ENCODE measurements around the gene SLC46A1. TPM values are rescaled to one million over a fixed set of nuclear protein-coding genes. Genes with fewer than 3 reads are reported as not detected.

Gene SLC46A1
- total and polyA plus RNA-seq, 10 of the 15 experiments (the other 5 are each of a cell fraction or from before 2014, with no cell fraction given), result 1.7 to 6.9 (median 4.0) TPM

- TF ChIP-seq IKZF1 (conservative IDR thresholded peaks at IDR 0.05), result no peak
- TF ChIP-seq EGR1 (IDR thresholded peaks at IDR 0.05; ENCODE audit: borderline replicate concordance in 1 of 2, low read depth in 2 of 2, low read length in 2 of 2), result no peak
- no peaks in the 10 kb centered on the region for H3K27me3 ChIP-seq (replicated peaks in 1 of 2; ENCODE audit: control insufficient read depth in 2 of 2, insufficient read depth in 2 of 2, low read length in 1 of 2)
- H3K36me3 ChIP-seq (ENCODE audit: control insufficient read depth in 2 of 2, insufficient read depth in 2 of 2, low read length in 1 of 2), result no peaks in the 10 kb centered on the region
- no peak for ATAC-seq
- BruUV-seq (replicated peaks), result no TSS peak
- no peaks in the 10 kb centered on the region for H4K20me1 ChIP-seq (ENCODE audit: control insufficient read depth, insufficient read depth)
- H3K79me2 ChIP-seq (ENCODE audit: control insufficient read depth, insufficient read depth, low read length), result no peaks in the 10 kb centered on the region
- no peak for DNase-seq (ENCODE audit: low read depth, low spot score)
- no peak overlapping the region for H3K9ac ChIP-seq (ENCODE audit: control insufficient read depth, insufficient read depth, low read length)
- no peak for FAIRE-seq
- H3K4me1 ChIP-seq (ENCODE audit: control insufficient read depth, insufficient read depth, low read length), result no peaks in the 10 kb centered on the region
- no peak overlapping the region for H3K27ac ChIP-seq (ENCODE audit: control insufficient read depth, insufficient read depth)
- SMC1A ChIA-PET (ENCODE audit: uncharacterized antibody, unreplicated experiment), result no interaction called here
- in situ Hi-C loops (cut with MboI), result no loop called here
- no peak overlapping the region for H3K4me2 ChIP-seq (ENCODE audit: control insufficient read depth, insufficient read depth)
- intact Hi-C loops (cut with micrococcal nuclease; ENCODE audit: unreplicated experiment), result no loop called here
- POLR2A ChIA-PET, result no interaction called here
- RAD21 ChIA-PET (ENCODE audit: unreplicated experiment), result interaction anchor here (0.6 kb wide), 1 partner anchor 39 kb away, joined by 3 read pairs; no protein-coding TSS in a partner anchor
- H3K9me3 ChIP-seq (replicated peaks; ENCODE audit: control insufficient read depth, insufficient read depth, low read length), result no peaks in the 10 kb centered on the region
- no peak overlapping the region; the same call in 1 of the 2 replicates for H2AFZ ChIP-seq (ENCODE audit: control insufficient read depth, low read depth, low read length)
- CTCF ChIA-PET, result interaction anchor here (4.7 to 5.0 kb wide), 2 partner anchors 57 to 182 kb away, joined by 29 to 41 read pairs; partner anchors contain the start of gene POLDIP2
- WGBS (ENCODE audit: insufficient coverage, insufficient replicate concordance, low lambda C conversion rate, missing lambda C conversion rate), result 55% methylated on average over 7 of the region's 7 CpGs
- H3K4me3 ChIP-seq, result no peak overlapping the region
Measured at GRCh38 chr17:28413804-28414203, 7.8 kb upstream of the SLC46A1 start.

GRCh38 chr17:28412099-28412498, 6.1 kb upstream of the SLC46A1 start:
- no peak overlapping the region for H3K9ac ChIP-seq (ENCODE audit: control insufficient read depth, insufficient read depth, low read length)
- H3K79me2 ChIP-seq (ENCODE audit: control insufficient read depth, insufficient read depth, low read length), result no peaks in the 10 kb centered on the region
- WGBS (ENCODE audit: insufficient coverage, insufficient replicate concordance, low lambda C conversion rate, missing lambda C conversion rate), result 18% methylated on average over 3 of the region's 3 CpGs
- no peak; the same call in 1 of the 3 replicates for ATAC-seq
- in situ Hi-C loops (cut with MboI) (no loop called here), intact Hi-C loops (cut with micrococcal nuclease; ENCODE audit: unreplicated experiment) (no loop called here)
- ChIA-PET RAD21 (ENCODE audit: unreplicated experiment) (no interaction called here), SMC1A (ENCODE audit: uncharacterized antibody, unreplicated experiment) (no interaction called here), POLR2A (no interaction called here), CTCF (no interaction called here)
- H3K27ac ChIP-seq (ENCODE audit: control insufficient read depth, insufficient read depth), result no peak overlapping the region
- no peak overlapping the region for H2AFZ ChIP-seq (ENCODE audit: control insufficient read depth, low read depth, low read length)
- DNase-seq (ENCODE audit: low read depth, low spot score), result no peak
- H3K4me1 ChIP-seq (ENCODE audit: control insufficient read depth, insufficient read depth, low read length), result no peaks in the 10 kb centered on the region
- no peaks in the 10 kb centered on the region for H3K27me3 ChIP-seq (replicated peaks in 1 of 2; ENCODE audit: control insufficient read depth in 2 of 2, insufficient read depth in 2 of 2, low read length in 1 of 2)
- H3K4me2 ChIP-seq (ENCODE audit: control insufficient read depth, insufficient read depth), result no peak overlapping the region
- no peak for FAIRE-seq
- no peaks in the 10 kb centered on the region for H3K36me3 ChIP-seq (ENCODE audit: control insufficient read depth in 2 of 2, insufficient read depth in 2 of 2, low read length in 1 of 2)
- no peak overlapping the region for H3K4me3 ChIP-seq
- no peaks in the 10 kb centered on the region for H3K9me3 ChIP-seq (replicated peaks; ENCODE audit: control insufficient read depth, insufficient read depth, low read length)
- no TSS peak for BruUV-seq (replicated peaks)
- H4K20me1 ChIP-seq (ENCODE audit: control insufficient read depth, insufficient read depth), result no peaks in the 10 kb centered on the region
- TF ChIP-seq ZNF217 (IDR thresholded peaks at IDR 0.05), result no peak
- TF ChIP-seq DPF2 (IDR thresholded peaks at IDR 0.05), result no peak
- no peak for TF ChIP-seq SIX5 (IDR thresholded peaks at IDR 0.05; ENCODE audit: low read depth, low read length, severe bottlenecking)
- no peak for TF ChIP-seq NFIC (IDR thresholded peaks at IDR 0.05; ENCODE audit: low read depth, low read length)
- no peak for TF ChIP-seq SPI1 (IDR thresholded peaks at IDR 0.05; ENCODE audit: borderline replicate concordance, insufficient read depth, low read depth, low read length)
- TF ChIP-seq BHLHE40 (IDR thresholded peaks at IDR 0.05; ENCODE audit: borderline replicate concordance in 1 of 2, low read depth in 2 of 2, low read length in 1 of 2), result no peak
- TF ChIP-seq CEBPZ (IDR thresholded peaks at IDR 0.05; ENCODE audit: low read depth, low read length), result no peak
- no peak for TF ChIP-seq IKZF2 (IDR thresholded peaks at IDR 0.05)
- TF ChIP-seq E2F8 (IDR thresholded peaks at IDR 0.05; ENCODE audit: low read depth, partially characterized antibody), result no peak
- TF ChIP-seq RUNX3 (IDR thresholded peaks at IDR 0.05; ENCODE audit: low read length), result no peak
